Spleen (tissue), 11 donors: Measurements from ENCODE around the gene UBA52. TPM values are rescaled to one million over a fixed set of nuclear protein-coding genes. Genes with fewer than 3 reads are reported as not detected.
A peak's percentile ranks its signal among the peaks of the same experiment; 100 is the strongest.

Experiments
- DNase-seq: peaks from one replicate; pipeline ENCODE4 v3.0.0-alpha.2; 2020
- H3K27ac ChIP-seq, 8 donors: fragments of 200-600 bp; sonication (generic) in 7 of 8; 1 replicate in 4 of 8; 2 replicates in 4 of 8; pipeline versions ENCODE4 v1.5.0 to v1.8.0; 2016 to 2021; ENCODE audit warnings: inconsistent platforms in 4 of 8, mild to moderate bottlenecking in 4 of 8, moderate library complexity in 1 of 8
- H3K27me3 ChIP-seq, 7 donors: fragments of 200-600 bp; sonication (generic) in 6 of 7; replicated peaks in 1 of 7; 1 replicate in 4 of 7; 2 replicates in 3 of 7; pipeline versions ENCODE4 v1.5.0 to v1.8.0; 2016 to 2021; ENCODE audit warnings: inconsistent platforms in 3 of 7, mild to moderate bottlenecking in 1 of 7
- H3K36me3 ChIP-seq, 6 donors: fragments of 200-600 bp; sonication (generic) in 5 of 6; 1 replicate in 4 of 6; 2 replicates in 2 of 6; pipeline versions ENCODE4 v1.5.0 to v1.8.0; 2016 to 2021; ENCODE audit warnings: inconsistent platforms in 2 of 6
- H3K4me1 ChIP-seq, 6 donors: fragments of 200-600 bp; sonication (generic) in 5 of 6; 1 replicate in 3 of 6; 2 replicates in 3 of 6; pipeline versions ENCODE4 v1.5.0 to v1.8.0; 2016 to 2021; ENCODE audit warnings: inconsistent platforms in 3 of 6
- H3K4me3 ChIP-seq, 8 donors: fragments of 200-600 bp; sonication (generic) in 7 of 8; 1 replicate in 4 of 8; 2 replicates in 4 of 8; pipeline versions ENCODE4 v1.5.0 to v1.8.0; 2016 to 2021; ENCODE audit warnings: inconsistent platforms in 4 of 8, mild to moderate bottlenecking in 4 of 8, moderate library complexity in 2 of 8
- H3K9me3 ChIP-seq, 8 donors: fragments of 200-600 bp; sonication (generic) in 7 of 8; 1 replicate in 4 of 8; 2 replicates in 4 of 8; pipeline versions ENCODE4 v1.5.0 to v1.8.0; 2016 to 2021; ENCODE audit warnings: inconsistent platforms in 4 of 8
- POLR2A ChIP-seq, 3 donors: fragments of 450-650 bp; IDR thresholded peaks; one replicate each; pipeline ENCODE4 v1.5.1; 2017; ENCODE audit warnings: antibody characterized with exemption in 3 of 3, mild to moderate bottlenecking in 1 of 3
- POLR2AphosphoS5 ChIP-seq, 3 donors: sonication (generic); formaldehyde crosslinking; IDR thresholded peaks; one replicate each; pipeline ENCODE4 v1.5.1; 2017; ENCODE audit warnings: antibody characterized with exemption in 3 of 3
- WGBS, 5 donors: extraction: QIAGEN DNeasy Blood & Tissue Kit in 3 of 5; methylation state at CpG; one replicate each; pipeline versions ENCODE4 v1.1.5 to v1.1.7; 2013 to 2018; 5-methylcytosine and 5-hydroxymethylcytosine counted together
- intact Hi-C: fragments of 100-400 bp; cut with DNase I; formaldehyde crosslinking; loops from one replicate; pipeline ENCODE4 v1.15.0; 2023; ENCODE audit warnings: low total_unique reads
- polyA plus RNA-seq, 3 donors: library from polyadenylated mRNA; stranded (reverse); fragments of 200-250 nt; gene quantifications; one replicate each; pipeline ENCODE4 v1.2.1, GENCODE V29; 2013
- total RNA-seq, 7 donors: library from RNA; depleted of rRNA in 3 of 7; stranded (reverse); fragments of >200 nt in 3 of 7; fragmentation: NEBNext Ultra II Directional in 4 of 7; extraction: Animal tissue kit (Norgen Biotek cat#: 25700) in 4 of 7; gene quantifications; one replicate each; pipeline versions ENCODE4 v1.1.0 to v1.2.1, GENCODE V29; 2016 to 2021
- TF ChIP-seq, protein P1 (sequence below), 11 experiments: fragments of 200-600 bp in 7 of 11; fragments of 450-650 bp in 4 of 11; sonication (generic) in 4 of 11; IDR thresholded peaks in 8 of 11; conservative IDR thresholded peaks in 3 of 11; 1 replicate in 7 of 11; 2 replicates in 4 of 11; pipeline versions ENCODE4 v1.4.0 to v1.8.0; 2016 to 2021; ENCODE audit warnings: antibody characterized with exemption in 11 of 11, inconsistent platforms in 4 of 11, mild to moderate bottlenecking in 1 of 11
- donor health status: healthy with polysubstance abuse.
- donor health status: DM: no; HTN: no; CAD: no; lungs with moderate emphysema.
- donor health status: DM: no; HTN: no; CAD: no.
- donor health status: Bipolar disorder and iron deficiency.
- donor health status: healthy.
- donor health status: DM: no; HTN: no; CAD: no.
- donor health status: DM: yes; HTN: yes; CAD: no.

Gene UBA52
- total and polyA plus RNA-seq, 10 donors = 650 to 2,132 (median 1,063) TPM

DNA sequence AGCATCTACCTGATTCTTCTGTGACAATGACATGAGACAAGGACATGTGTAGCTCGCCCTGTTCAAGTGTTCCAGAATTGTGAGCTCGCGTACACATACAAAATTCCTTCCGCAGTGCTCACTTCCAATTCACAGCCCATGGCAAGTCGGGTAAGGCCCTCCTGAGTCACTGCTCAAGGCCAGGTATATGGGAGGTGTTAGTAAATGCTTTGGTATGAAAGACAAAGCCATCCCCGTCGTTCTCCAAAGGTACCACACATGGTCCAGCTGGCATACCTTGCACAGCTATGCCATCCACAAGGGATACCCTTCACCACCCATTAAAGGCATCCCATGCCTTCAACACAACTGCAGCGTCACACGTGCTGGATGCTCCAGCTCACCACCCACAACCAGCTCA lies 45.3 kb upstream of the UBA52 start:
- DNase-seq = no peak
- 88 to 95% (median 89%) methylated on average over 9 of the region's 9 CpGs for WGBS, 5 donors
- Histone ChIP-seq H3K4me3 (no peak overlapping the region), H3K27me3 (no peaks in the 10 kb centered on the region), H3K4me1 (peaks cover 0 to 23% (median 11%) of the 10 kb centered on the region in 6 donors), H3K9me3 (no peaks in the 10 kb centered on the region), H3K27ac (no peak overlapping the region), H3K36me3 (peaks cover 0 to 20% (median 4%) of the 10 kb centered on the region in 6 donors)
- intact Hi-C loops = no loop called here
- TF ChIP-seq, protein P1, sequence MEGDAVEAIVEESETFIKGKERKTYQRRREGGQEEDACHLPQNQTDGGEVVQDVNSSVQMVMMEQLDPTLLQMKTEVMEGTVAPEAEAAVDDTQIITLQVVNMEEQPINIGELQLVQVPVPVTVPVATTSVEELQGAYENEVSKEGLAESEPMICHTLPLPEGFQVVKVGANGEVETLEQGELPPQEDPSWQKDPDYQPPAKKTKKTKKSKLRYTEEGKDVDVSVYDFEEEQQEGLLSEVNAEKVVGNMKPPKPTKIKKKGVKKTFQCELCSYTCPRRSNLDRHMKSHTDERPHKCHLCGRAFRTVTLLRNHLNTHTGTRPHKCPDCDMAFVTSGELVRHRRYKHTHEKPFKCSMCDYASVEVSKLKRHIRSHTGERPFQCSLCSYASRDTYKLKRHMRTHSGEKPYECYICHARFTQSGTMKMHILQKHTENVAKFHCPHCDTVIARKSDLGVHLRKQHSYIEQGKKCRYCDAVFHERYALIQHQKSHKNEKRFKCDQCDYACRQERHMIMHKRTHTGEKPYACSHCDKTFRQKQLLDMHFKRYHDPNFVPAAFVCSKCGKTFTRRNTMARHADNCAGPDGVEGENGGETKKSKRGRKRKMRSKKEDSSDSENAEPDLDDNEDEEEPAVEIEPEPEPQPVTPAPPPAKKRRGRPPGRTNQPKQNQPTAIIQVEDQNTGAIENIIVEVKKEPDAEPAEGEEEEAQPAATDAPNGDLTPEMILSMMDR (IDR thresholded peaks at IDR 0.05 in 8 of 11, conservative IDR thresholded peaks at IDR 0.05 in 3 of 11) = no peak
- TF ChIP-seq POLR2AphosphoS5 (IDR thresholded peaks at IDR 0.05) = no peak
- TF ChIP-seq POLR2A (IDR thresholded peaks at IDR 0.05) = no peak

DNA sequence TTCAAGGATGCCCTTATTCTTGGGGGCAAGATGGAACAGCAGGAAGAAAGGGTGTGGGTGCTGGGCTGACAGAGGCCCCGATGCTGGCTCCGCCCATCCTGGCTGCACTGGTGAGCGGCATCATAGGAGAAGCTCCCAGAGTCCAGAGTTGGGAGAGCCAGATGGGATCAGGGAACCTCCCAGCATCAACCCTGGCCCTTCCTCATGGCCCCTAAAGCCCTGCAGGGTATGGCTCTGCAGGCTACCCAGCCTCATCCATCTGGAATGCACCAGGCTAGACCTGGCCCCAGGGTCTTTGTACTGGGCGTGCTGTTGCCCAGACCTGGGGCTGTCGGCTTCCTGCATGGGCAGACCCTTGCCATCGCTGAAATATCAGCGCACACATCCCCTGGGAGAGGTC lies 41.9 kb upstream of the UBA52 start:
- intact Hi-C loops = no loop called here

DNA sequence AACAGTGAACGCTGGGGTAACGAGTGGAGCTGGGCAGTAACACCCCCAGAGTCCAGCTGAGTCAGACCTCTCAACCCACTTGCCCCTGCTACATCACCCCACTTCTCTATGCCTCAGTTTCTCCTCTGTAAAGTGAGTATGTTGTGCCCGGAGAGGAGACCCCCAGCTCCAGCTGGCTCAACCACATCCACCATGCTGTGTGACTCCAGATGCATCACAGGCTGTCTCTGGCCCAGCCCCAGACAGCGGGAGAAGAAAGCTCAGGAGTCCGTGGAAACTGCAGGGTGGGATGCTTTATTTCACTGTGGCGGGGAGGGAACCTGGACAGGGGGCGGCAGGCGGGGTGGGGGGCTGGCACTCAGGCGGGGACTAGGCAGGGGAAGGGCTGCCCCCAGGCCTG lies 40.2 kb upstream of the UBA52 start:
- no peak for TF ChIP-seq POLR2AphosphoS5 (IDR thresholded peaks at IDR 0.05)
- TF ChIP-seq, protein P1 (IDR thresholded peaks at IDR 0.05 in 8 of 11, conservative IDR thresholded peaks at IDR 0.05 in 3 of 11) = no peak
- TF ChIP-seq POLR2A (IDR thresholded peaks at IDR 0.05) = no peak
- no peak overlapping the region for H3K27ac ChIP-seq
- H3K27me3 ChIP-seq = no peaks in the 10 kb centered on the region
- H3K4me1 ChIP-seq = peaks cover 0 to 13% (median 5%) of the 10 kb centered on the region in 6 donors
- H3K9me3 ChIP-seq = no peaks in the 10 kb centered on the region
- H3K4me3 ChIP-seq = no peak overlapping the region
- peaks cover 0 to 71% (median 43%) of the 10 kb centered on the region in 6 donors for H3K36me3 ChIP-seq
- WGBS, 5 donors = 91 to 97% (median 95%) methylated on average over 9 of the region's 9 CpGs
- intact Hi-C loops = no loop called here
- no peak for DNase-seq

More for the DNA sequence above, 41.9 kb upstream of the UBA52 start:
- Histone ChIP-seq H3K27ac (no peak overlapping the region), H3K27me3 (no peaks in the 10 kb centered on the region), H3K36me3 (peaks cover 0 to 54% (median 30%) of the 10 kb centered on the region in 6 donors), H3K4me1 (peaks cover 0 to 17% (median 5%) of the 10 kb centered on the region in 6 donors), H3K4me3 (no peak overlapping the region), H3K9me3 (no peaks in the 10 kb centered on the region)
- WGBS, 5 donors = 78 to 91% (median 86%) methylated on average over 3 to 7 of the region's 7 CpGs
- TF ChIP-seq, protein P1 (IDR thresholded peaks at IDR 0.05 in 8 of 11, conservative IDR thresholded peaks at IDR 0.05 in 3 of 11) = no peak
- TF ChIP-seq POLR2AphosphoS5 (IDR thresholded peaks at IDR 0.05) (peak; percentile 12 to 53 (median 34)), POLR2A (IDR thresholded peaks at IDR 0.05) (no peak)
- no peak for DNase-seq

DNA sequence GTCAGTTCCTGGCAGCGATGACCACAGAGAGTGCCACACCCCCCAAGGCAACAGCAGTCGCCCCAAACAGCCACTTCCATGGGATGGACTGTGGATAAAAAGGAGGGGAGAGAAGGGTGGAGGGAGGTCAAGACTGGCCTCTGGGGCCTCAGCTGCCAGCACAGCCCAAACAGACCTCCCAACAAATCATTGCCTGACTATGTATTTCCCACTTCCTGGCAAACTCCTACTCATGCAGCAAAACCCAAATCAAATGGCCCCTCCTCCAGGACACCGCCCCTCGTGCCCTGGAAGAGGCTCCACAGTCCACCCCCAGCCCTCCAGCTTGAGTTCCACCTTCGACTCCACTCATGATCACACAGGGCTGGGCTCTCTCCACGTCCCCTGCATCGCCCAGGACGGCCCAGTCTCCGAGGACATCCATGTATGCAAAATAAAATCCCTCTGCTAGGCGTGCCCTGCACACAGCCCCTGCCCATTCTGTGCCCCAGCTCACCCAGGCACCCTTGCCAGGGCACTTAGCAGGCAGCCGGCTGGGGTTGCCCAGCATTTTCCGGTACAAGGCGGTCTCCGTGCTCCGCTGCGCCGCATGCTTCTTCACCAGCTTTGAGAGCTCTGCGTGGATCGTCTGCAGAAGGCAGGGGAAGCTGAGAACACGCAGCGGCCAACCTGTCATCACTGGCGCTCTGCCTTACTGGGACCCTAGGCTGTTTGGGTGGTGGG lies 39.3 kb upstream of the UBA52 start:
- intact Hi-C loops = no loop called here
- peaks cover 0 to 80% (median 51%) of the 10 kb centered on the region in 6 donors for H3K36me3 ChIP-seq
- TF ChIP-seq, protein P1 (IDR thresholded peaks at IDR 0.05 in 8 of 11, conservative IDR thresholded peaks at IDR 0.05 in 3 of 11) = no peak
- TF ChIP-seq POLR2AphosphoS5 (IDR thresholded peaks at IDR 0.05) = peak in 1 of 3 donors; percentile 27
- no peak for TF ChIP-seq POLR2A (IDR thresholded peaks at IDR 0.05)
- no peak overlapping the region for H3K27ac ChIP-seq
- H3K4me1 ChIP-seq = peaks cover 0 to 5% (median 2%) of the 10 kb centered on the region in 6 donors
- 96 to 98% (median 97%) methylated on average over 21 to 22 of the region's 22 CpGs for WGBS, 5 donors
- no peak for DNase-seq
- no peaks in the 10 kb centered on the region for H3K27me3 ChIP-seq
- no peaks in the 10 kb centered on the region for H3K9me3 ChIP-seq
- H3K4me3 ChIP-seq = no peak overlapping the region
